ENCODE measurements around the gene KIF14.

DNA sequence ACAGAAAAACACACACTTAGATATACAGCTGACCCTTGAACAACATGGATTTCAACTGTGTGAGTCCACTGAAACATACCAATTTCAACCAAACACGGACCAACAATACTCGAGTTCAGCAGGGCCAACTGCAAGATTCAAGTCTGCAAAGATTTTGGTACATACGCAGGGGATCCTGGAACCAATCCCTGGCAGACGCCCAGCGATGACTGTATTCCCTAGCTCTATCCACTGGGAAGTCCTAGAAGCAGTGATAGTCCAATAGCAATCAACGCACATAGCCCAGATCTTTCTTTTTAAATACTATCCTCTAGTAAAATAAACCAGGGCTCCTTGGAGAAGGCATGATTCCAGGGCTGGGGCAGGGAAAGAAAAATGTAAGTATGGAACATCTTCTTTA is 40.2 kb upstream of the KIF14 start:
- TF ChIP-seq MXI1 (IDR thresholded peaks at IDR 0.05; ENCODE audit: borderline replicate concordance, low read depth, low read length) (no peak), CTCF (conservative IDR thresholded peaks at IDR 0.05; ENCODE audit: low read depth, low read length) (no peak)

All from IMR-90 (cell line).